Measurements from ENCODE around the gene MPRIP. TPM values are rescaled to one million over a fixed set of nuclear protein-coding genes. Genes with fewer than 3 reads are reported as not detected.

Gene MPRIP
- total and polyA plus RNA-seq, 2 experiments from 2014 or later, result 80.4 to 172 TPM

GRCh38 chr17:17200831-17201230 lies 158.6 kb downstream of the MPRIP start:
- TF ChIP-seq, protein P1, sequence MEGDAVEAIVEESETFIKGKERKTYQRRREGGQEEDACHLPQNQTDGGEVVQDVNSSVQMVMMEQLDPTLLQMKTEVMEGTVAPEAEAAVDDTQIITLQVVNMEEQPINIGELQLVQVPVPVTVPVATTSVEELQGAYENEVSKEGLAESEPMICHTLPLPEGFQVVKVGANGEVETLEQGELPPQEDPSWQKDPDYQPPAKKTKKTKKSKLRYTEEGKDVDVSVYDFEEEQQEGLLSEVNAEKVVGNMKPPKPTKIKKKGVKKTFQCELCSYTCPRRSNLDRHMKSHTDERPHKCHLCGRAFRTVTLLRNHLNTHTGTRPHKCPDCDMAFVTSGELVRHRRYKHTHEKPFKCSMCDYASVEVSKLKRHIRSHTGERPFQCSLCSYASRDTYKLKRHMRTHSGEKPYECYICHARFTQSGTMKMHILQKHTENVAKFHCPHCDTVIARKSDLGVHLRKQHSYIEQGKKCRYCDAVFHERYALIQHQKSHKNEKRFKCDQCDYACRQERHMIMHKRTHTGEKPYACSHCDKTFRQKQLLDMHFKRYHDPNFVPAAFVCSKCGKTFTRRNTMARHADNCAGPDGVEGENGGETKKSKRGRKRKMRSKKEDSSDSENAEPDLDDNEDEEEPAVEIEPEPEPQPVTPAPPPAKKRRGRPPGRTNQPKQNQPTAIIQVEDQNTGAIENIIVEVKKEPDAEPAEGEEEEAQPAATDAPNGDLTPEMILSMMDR (IDR thresholded peaks at IDR 0.05; ENCODE audit: low read depth, low read length), result no peak
- Histone ChIP-seq H3K9me3 (ENCODE audit: low read depth) (no peaks in the 10 kb centered on the region), H3K27ac (no peak overlapping the region), H3K4me3 (no peak overlapping the region), H3K27me3 (no peaks in the 10 kb centered on the region), H3K36me3 (no peaks in the 10 kb centered on the region), H3K4me1 (ENCODE audit: low read depth) (no peaks in the 10 kb centered on the region)
- DNase-seq (ENCODE audit: low read depth in 1 of 2, low spot score in 1 of 2), result no peak

- no peaks in the 10 kb centered on the region for H3K9me3 ChIP-seq (ENCODE audit: low read depth)
- TF ChIP-seq, protein P1 (IDR thresholded peaks at IDR 0.05; ENCODE audit: low read depth, low read length), result no peak
- H3K27ac ChIP-seq, result no peak overlapping the region
- no peaks in the 10 kb centered on the region for H3K27me3 ChIP-seq
- H3K36me3 ChIP-seq, result no peaks in the 10 kb centered on the region
- H3K4me1 ChIP-seq (ENCODE audit: low read depth), result no peaks in the 10 kb centered on the region
- H3K4me3 ChIP-seq, result no peak overlapping the region
- no peak for DNase-seq (ENCODE audit: low read depth in 1 of 2, low spot score in 1 of 2)
Observed at GRCh38 chr17:17201271-17201670, 159.0 kb downstream of the MPRIP start.

- Histone ChIP-seq H3K36me3 (no peaks in the 10 kb centered on the region), H3K4me1 (ENCODE audit: low read depth) (no peaks in the 10 kb centered on the region), H3K27me3 (no peaks in the 10 kb centered on the region), H3K4me3 (no peak overlapping the region), H3K9me3 (ENCODE audit: low read depth) (no peaks in the 10 kb centered on the region), H3K27ac (no peak overlapping the region)
- TF ChIP-seq, protein P1 (IDR thresholded peaks at IDR 0.05; ENCODE audit: low read depth, low read length), result no peak
- DNase-seq (ENCODE audit: low read depth in 1 of 2, low spot score in 1 of 2), result no peak
Observed at GRCh38 chr17:17201907-17202306, 159.7 kb downstream of the MPRIP start.

GRCh38 chr17:17203173-17203730 lies 161.0 kb downstream of the MPRIP start:
- no peaks in the 10 kb centered on the region for H3K27me3 ChIP-seq
- H3K4me3 ChIP-seq, result no peak overlapping the region
- H3K36me3 ChIP-seq, result no peaks in the 10 kb centered on the region
- DNase-seq (ENCODE audit: low read depth in 1 of 2, low spot score in 1 of 2), result no peak
- TF ChIP-seq, protein P1 (IDR thresholded peaks at IDR 0.05; ENCODE audit: low read depth, low read length), result no peak
- H3K27ac ChIP-seq, result no peak overlapping the region
- H3K9me3 ChIP-seq (ENCODE audit: low read depth), result no peaks in the 10 kb centered on the region
- no peaks in the 10 kb centered on the region for H3K4me1 ChIP-seq (ENCODE audit: low read depth)

DNA sequence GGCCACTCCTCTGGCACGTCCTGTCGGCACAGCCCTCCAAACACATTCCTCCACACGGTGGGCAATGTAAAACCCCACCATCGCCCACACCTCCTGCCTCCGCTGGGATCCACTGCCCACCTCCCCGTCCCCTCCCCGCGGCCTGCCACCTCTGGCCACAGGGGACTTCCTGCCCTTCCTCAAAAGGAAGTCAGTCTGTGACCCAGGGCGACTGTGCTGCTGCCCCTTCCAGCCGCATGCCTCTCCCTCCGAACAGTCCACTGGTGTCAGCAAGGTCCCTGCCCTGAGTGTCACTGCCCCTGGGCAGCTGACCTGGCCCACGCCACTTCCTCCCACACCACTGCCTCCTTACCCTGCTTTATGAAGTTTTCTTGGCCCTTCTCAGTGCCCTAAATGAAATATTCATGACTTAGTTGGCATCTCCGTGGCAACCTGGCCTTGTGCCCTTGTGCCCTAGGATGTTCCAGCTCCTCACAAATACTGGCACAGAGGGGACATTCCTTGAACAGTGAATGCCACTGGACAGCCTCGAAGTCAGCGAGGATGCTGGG lies 161.9 kb downstream of the MPRIP start:
- Histone ChIP-seq H3K27me3 (no peaks in the 10 kb centered on the region), H3K27ac (no peak overlapping the region), H3K4me1 (ENCODE audit: low read depth) (no peaks in the 10 kb centered on the region), H3K4me3 (no peak overlapping the region), H3K36me3 (no peaks in the 10 kb centered on the region), H3K9me3 (ENCODE audit: low read depth) (no peaks in the 10 kb centered on the region)
- DNase-seq (ENCODE audit: low read depth in 1 of 2, low spot score in 1 of 2), result no peak
- TF ChIP-seq, protein P1 (IDR thresholded peaks at IDR 0.05; ENCODE audit: low read depth, low read length), result no peak
